DMS153 treated with DMSO at 0.1 percent for 48 hours (cell line): ENCODE results near the gene PLEKHH3.

Experiments
- DNase-seq: peaks from one replicate; lab custom pipeline; 2025; ENCODE audit not compliant: unreplicated experiment; lab: John Stamatoyannopoulos, UW

The PLEKHH3 gene

DNA sequence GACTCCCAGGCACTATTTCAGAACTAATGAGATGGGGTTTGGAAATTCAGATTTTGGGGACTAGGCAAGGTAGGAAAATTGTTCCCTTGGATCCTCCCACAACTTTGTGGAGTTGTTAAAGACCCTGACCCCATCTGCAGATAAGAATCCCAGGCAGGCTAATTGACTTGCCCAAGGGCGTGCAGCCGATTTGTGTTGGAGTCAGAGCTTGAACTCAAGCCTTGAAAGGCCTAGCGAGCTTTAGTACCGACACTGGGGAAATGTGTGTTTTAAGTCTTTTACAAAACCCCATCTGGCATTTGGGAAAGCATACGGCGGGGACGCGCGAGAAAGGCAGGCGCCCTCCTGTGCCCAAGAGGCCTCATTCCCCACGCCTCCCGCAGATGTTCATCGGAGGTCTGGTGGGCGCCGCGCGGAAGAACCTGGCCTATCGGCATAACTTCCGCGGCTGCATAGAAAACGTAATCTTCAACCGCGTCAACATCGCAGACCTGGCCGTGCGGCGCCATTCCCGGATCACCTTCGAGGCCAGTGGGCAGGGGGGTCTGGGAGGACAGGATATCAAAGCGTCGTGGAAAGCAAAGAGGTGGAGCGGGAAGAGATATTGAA, 9.8 kb upstream of the PLEKHH3 start:
- DNase-seq: no peak

DNA sequence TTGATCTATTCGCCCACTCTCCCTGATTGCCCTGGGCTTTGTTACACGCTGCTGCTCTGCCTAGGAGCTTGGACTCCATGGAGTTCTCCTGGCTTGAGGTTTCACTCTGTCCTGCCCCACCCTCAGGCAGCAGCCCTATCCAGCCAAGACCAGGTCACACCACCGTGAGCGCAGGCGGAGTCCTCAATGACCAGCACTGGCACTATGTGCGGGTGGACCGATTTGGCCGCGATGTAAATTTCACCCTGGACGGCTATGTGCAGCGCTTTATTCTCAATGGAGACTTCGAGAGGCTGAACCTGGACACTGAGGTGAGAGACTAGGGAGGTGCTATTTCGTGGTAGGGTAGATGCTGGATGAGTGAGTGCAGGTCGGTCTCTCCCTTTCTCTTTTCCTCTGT, 9.0 kb upstream of the PLEKHH3 start:
- no peak for DNase-seq

GRCh38 chr17:42684929-42685556, 8.2 kb upstream of the PLEKHH3 start:
- no peak for DNase-seq

DNA sequence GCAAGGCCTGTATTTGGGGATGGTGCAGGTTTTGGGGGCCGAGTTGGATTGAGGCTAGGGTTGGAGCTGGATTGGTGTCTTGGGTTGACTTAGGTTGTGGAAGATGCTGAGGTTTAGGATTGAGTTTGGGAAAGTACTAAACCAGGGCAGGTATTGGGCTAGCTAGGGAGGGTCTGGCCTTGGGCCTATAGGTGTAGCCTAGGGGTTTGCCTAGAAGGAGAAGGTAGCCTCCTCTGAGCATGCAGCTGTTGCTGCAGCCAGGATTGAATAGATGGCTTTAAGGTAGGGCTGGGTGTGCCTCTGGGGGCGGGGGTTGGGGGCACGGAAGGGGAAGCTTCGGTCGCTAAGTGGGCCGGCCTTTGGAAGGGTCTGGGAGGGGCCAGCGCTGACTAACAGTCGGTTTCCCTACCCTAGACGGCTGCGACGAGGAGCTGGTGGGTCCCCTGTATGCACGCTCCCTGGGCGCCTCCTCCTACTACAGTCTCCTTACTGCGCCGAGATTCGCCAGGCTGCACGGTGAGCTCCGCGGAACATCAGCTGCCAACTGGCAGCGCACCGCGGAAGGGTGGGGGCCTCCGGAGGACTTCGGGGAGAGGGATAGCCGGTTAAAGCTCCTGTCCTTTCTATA, 6.7 kb upstream of the PLEKHH3 start:
- DNase-seq: no peak

GRCh38 chr17:42682722-42683403, 6.1 kb upstream of the PLEKHH3 start:
- DNase-seq: peak; percentile 50

- peak; percentile 50 for DNase-seq
Observed at GRCh38 chr17:42681976-42682721, 5.4 kb upstream of the PLEKHH3 start, which contains the start of gene CNTNAP1. CNTNAP1 (plus strand) TSS chr17:42682531; CDS start chr17:42682830, 299 bp downstream.

DNA sequence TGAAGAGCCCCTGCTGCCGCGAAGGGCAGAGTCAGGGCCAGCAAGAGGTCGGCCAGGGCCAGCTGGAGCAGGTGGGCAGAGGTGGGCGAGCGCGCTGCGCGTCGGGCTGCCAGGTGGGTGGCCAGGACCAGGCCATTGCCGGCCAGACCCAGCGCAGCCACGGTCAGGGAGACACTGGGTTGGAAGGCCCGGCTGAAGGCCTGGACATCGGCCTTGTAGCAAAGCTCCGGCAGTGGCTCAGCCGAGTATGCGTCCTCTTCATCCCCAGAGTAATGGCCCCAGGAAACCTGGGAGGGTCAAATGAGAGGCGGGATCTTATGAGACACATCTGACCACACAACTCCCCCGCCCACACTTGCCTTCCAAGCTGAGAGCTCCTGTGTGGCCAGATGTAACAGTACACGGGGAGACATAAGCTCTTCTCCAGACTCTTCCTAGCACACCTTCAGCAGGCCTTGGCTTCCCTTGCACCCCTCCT, 3.6 kb upstream of the PLEKHH3 start:
- peak; percentile 26 for DNase-seq

- peak; percentile 76 for DNase-seq
Observed at GRCh38 chr17:42679492-42680330, 2.9 kb upstream of the PLEKHH3 start.

DNA sequence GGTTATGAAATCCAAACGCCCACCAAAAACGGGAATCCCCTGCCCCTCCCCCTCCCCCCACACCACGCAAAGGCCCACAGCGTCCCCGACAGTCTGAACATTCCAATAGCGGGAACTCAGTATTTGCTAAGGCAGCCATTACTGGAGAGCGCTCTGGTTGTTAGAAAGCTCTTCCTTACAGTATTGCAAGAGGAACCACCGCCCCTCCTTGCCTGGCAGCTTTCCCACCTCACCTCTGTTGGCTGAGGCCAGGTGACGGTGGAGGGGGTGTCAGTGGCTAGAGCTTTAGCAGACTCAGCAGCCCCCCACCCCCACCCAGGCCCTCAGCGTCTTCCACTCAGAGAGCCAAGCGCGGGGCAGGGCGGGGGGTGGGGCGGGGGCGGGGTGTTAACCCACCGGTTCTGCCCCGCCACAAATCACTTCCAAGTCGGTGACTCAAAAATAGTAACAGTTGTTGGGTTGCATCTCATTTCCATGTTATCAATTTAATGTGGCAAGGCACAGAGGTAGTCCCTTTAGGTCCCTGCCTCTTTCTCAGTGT, 2.2 kb upstream of the PLEKHH3 start:
- peak; percentile 50 for DNase-seq

DNA sequence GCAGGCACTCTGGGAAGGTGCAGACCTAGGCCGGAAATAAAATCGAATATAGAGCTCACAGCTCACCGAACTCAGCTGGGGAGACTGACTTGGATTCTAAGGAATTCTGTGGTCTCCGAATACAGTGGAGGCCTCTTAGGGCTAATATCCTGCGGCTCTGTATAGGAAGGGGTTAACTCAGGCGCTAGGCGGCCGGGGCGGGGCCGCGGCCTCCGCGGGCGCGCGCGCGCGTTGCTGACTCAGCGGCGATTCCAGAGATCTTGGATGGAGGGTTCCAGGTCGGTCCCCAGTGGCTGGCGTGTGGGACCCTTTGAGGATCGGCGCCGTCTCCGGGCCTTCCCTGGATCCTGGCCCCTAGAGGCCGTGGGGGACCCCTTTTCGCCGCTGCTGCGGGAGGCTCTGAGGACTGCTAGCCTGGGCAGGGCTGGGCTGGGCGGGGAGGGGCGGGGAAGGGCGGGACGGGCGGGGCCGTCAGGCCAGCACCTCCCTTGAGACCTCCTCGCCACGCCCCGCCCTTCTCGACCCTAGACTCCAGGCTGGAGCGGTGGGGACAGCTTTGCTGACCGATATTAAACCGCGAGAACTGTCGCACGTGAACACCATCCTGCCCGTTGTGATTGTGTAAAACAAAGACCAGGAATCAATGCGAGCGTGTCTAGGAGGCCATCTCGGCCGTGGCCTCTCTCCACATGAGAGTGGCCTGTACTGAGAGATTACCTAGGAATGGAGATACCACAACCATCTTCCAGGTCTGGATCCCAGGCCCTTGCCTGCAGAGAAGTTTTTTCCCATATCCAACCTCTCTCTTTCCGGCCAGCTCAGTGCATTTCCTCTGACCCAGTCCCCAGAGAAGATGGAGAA, 1.4 kb upstream of the PLEKHH3 start:
- DNase-seq: peak; percentile 82

- peak; percentile 98 for DNase-seq
Observed at GRCh38 chr17:42677012-42677857, 441 bp upstream of the PLEKHH3 start.

DNA sequence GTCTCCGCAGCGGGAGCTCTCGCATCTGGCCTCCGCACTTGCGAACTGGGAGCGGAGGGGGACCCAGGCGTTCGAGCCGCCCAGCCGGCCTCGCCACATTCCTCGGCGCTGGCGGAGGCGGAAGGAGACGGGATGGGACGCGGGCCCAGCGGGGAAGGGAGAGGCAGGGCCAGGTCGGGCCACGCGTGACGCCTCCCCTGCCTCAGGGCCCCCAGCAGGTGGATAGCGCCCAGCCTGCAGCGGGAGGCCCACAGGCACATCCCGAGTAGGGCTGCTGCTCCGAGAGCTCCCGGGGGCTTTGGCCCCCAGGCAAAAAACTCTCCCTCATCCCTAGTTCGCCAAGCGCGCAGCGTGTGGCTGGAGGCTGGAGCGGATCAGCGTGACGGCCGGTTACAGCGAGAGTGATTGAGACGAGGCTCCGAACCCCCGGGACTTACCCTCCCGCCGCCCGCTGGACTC, 800 bp downstream of the PLEKHH3 start:
- DNase-seq: no peak

- DNase-seq: no peak
Observed at GRCh38 chr17:42675348-42675964, 1.3 kb downstream of the PLEKHH3 start.

DNA sequence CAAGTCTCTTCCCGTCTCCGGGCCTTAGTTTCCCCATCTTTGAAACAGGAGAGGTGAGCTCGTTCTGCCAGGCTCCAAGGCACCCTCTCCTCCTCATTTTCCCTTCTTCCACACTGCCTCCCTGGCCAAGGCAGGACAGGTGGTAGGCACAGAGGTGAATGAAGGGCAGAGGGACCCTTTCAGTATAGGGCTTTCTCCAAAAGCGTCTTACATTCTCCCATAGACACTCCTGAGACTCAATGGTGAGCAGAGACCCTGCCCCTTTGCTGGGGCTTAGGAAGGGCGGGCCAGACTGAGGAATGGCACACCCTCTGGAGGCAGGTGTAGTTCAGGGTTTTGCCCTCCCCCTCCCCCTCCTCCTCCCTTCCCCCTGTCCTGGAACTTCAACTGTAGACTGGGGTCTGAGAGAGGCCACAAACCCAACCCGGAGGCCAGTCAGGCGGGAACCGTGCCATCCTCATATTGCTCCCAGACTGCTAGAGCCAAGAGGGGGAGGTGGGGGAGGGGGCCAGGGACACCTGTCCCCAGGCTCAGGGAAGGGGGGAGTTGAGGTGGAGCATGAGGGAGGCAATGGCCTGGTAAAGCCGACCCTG, 1.9 kb downstream of the PLEKHH3 start:
- peak; percentile 8 for DNase-seq

GRCh38 chr17:42673885-42674754, 2.7 kb downstream of the PLEKHH3 start:
- no peak for DNase-seq

GRCh38 chr17:42673266-42673884, 3.4 kb downstream of the PLEKHH3 start:
- no peak for DNase-seq
